ENCODE measurements around the gene NYNRIN.

- TF ChIP-seq, protein P1, sequence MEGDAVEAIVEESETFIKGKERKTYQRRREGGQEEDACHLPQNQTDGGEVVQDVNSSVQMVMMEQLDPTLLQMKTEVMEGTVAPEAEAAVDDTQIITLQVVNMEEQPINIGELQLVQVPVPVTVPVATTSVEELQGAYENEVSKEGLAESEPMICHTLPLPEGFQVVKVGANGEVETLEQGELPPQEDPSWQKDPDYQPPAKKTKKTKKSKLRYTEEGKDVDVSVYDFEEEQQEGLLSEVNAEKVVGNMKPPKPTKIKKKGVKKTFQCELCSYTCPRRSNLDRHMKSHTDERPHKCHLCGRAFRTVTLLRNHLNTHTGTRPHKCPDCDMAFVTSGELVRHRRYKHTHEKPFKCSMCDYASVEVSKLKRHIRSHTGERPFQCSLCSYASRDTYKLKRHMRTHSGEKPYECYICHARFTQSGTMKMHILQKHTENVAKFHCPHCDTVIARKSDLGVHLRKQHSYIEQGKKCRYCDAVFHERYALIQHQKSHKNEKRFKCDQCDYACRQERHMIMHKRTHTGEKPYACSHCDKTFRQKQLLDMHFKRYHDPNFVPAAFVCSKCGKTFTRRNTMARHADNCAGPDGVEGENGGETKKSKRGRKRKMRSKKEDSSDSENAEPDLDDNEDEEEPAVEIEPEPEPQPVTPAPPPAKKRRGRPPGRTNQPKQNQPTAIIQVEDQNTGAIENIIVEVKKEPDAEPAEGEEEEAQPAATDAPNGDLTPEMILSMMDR (conservative IDR thresholded peaks at IDR 0.05; ENCODE audit: low read length): no peak
- TF ChIP-seq EZH2phosphoT487 (IDR thresholded peaks at IDR 0.05; ENCODE audit: borderline replicate concordance): no peak
These were observed 3.3 kb downstream of the NYNRIN start for GRCh38 chr14:24401810-24402702.

All from Loucy (cell line).